GM20431 (cell line): ENCODE results near the gene KRT38.
"Not testable (repeated sequence)": the region's sequence is repeated elsewhere in the genome, so short reads cannot be mapped to it uniquely, and the experiment has no call there.

Source experiments
- in situ Hi-C: fragments of 300-500 bp; cut with MseI, MboI; formaldehyde crosslinking; loops from one replicate; pipeline ENCODE4 v1.15.0; 2020; ENCODE audit warnings: low sequenced_read_pairs; ENCODE audit not compliant: unreplicated experiment

Gene KRT38

GRCh38 chr17:41463746-41464145 lies 23.0 kb upstream of the KRT38 start:
- in situ Hi-C loops, result no loop called here

- in situ Hi-C loops, result no loop called here
Measured at GRCh38 chr17:41462705-41463104, 21.9 kb upstream of the KRT38 start.

- in situ Hi-C loops, result no loop called here
Measured at GRCh38 chr17:41457676-41458075, 16.9 kb upstream of the KRT38 start.

GRCh38 chr17:41456204-41456603 lies 15.4 kb upstream of the KRT38 start:
- in situ Hi-C loops, result no loop called here

- in situ Hi-C loops, result no loop called here
Measured at GRCh38 chr17:41455236-41455635, 14.5 kb upstream of the KRT38 start.

- in situ Hi-C loops, result no loop called here
Measured at GRCh38 chr17:41453066-41453465, 12.3 kb upstream of the KRT38 start.

- in situ Hi-C loops, result no loop called here
Measured at GRCh38 chr17:41452281-41452680, 11.5 kb upstream of the KRT38 start.

GRCh38 chr17:41451154-41451728 lies 10.5 kb upstream of the KRT38 start:
- in situ Hi-C loops, result no loop called here

- in situ Hi-C loops, result no loop called here
Measured at GRCh38 chr17:41449008-41449407, 8.2 kb upstream of the KRT38 start.

- in situ Hi-C loops, result no loop called here
Measured at GRCh38 chr17:41448506-41448905, 7.7 kb upstream of the KRT38 start.

- in situ Hi-C loops, result no loop called here
Measured at GRCh38 chr17:41446806-41447205, 6.0 kb upstream of the KRT38 start.

GRCh38 chr17:41444640-41445039 lies 3.9 kb upstream of the KRT38 start:
- in situ Hi-C loops, result no loop called here

- in situ Hi-C loops, result no loop called here
Measured at GRCh38 chr17:41444186-41444585, 3.4 kb upstream of the KRT38 start.

GRCh38 chr17:41442739-41443138 lies 2.0 kb upstream of the KRT38 start:
- in situ Hi-C loops, result no loop called here

GRCh38 chr17:41439375-41439774 lies 1.4 kb downstream of the KRT38 start:
- in situ Hi-C loops, result no loop called here

GRCh38 chr17:41437769-41438168 lies 3.0 kb downstream of the KRT38 start:
- in situ Hi-C loops, result no loop called here

- in situ Hi-C loops, result no loop called here
Measured at GRCh38 chr17:41437254-41437653, 3.5 kb downstream of the KRT38 start.

GRCh38 chr17:41434415-41434814 lies 6.4 kb downstream of the KRT38 start:
- in situ Hi-C loops, result no loop called here

- in situ Hi-C loops, result no loop called here
Measured at GRCh38 chr17:41434005-41434404, 6.8 kb downstream of the KRT38 start.

- in situ Hi-C loops, result no loop called here
Measured at GRCh38 chr17:41433586-41433985, 7.2 kb downstream of the KRT38 start.

GRCh38 chr17:41430376-41430775 lies 10.4 kb downstream of the KRT38 start:
- in situ Hi-C loops, result not testable (repeated sequence)

- in situ Hi-C loops, result no loop called here
Measured at GRCh38 chr17:41429667-41430066, 11.1 kb downstream of the KRT38 start.
